Measurements from ENCODE around the gene CDHR5. TPM values are rescaled to one million over a fixed set of nuclear protein-coding genes. Genes with fewer than 3 reads are reported as not detected.

CDHR5 gene
- total and polyA plus RNA-seq, 10 donors, result 0.02 to 0.16 (median 0.03) TPM; not detected in 7

- no peak overlapping the region for H3K4me3 ChIP-seq
- no peak for TF ChIP-seq CTCF (IDR thresholded peaks at IDR 0.05 in 8 of 11, conservative IDR thresholded peaks at IDR 0.05 in 3 of 11)
- TF ChIP-seq POLR2A (IDR thresholded peaks at IDR 0.05), result no peak
- peak in 1 of 3 donors; percentile 30 for TF ChIP-seq POLR2AphosphoS5 (IDR thresholded peaks at IDR 0.05)
- peaks cover 0 to 71% (median 14%) of the 10 kb centered on the region in 6 donors for H3K36me3 ChIP-seq
- peaks cover 0 to 18% (median 12%) of the 10 kb centered on the region in 7 donors for H3K27me3 ChIP-seq (replicated peaks in 1 of 7)
- WGBS, 5 donors, result 89 to 95% (median 94%) methylated on average over 34 to 50 of the region's 50 CpGs
- intact Hi-C loops (cut with DNase I; ENCODE audit: low total_unique reads), result no loop called here
- no peak for DNase-seq
- no peak overlapping the region for H3K27ac ChIP-seq
- H3K9me3 ChIP-seq, result no peaks in the 10 kb centered on the region
- H3K4me1 ChIP-seq, result peaks cover 0 to 32% (median 18%) of the 10 kb centered on the region in 6 donors
Measured at GRCh38 chr11:643849-644738, 19.3 kb upstream of the CDHR5 start.

GRCh38 chr11:643366-643765, 18.6 kb upstream of the CDHR5 start:
- Histone ChIP-seq H3K9me3 (no peaks in the 10 kb centered on the region), H3K27ac (no peak overlapping the region), H3K4me1 (peaks cover 2 to 40% (median 25%) of the 10 kb centered on the region in 6 donors), H3K36me3 (peaks cover 0 to 63% (median 14%) of the 10 kb centered on the region in 6 donors), H3K4me3 (no peak overlapping the region), H3K27me3 (replicated peaks in 1 of 7) (peaks cover 0 to 26% (median 20%) of the 10 kb centered on the region in 7 donors)
- intact Hi-C loops (cut with DNase I; ENCODE audit: low total_unique reads), result no loop called here
- TF ChIP-seq POLR2AphosphoS5 (IDR thresholded peaks at IDR 0.05) (no peak), POLR2A (IDR thresholded peaks at IDR 0.05) (no peak), CTCF (IDR thresholded peaks at IDR 0.05 in 8 of 11, conservative IDR thresholded peaks at IDR 0.05 in 3 of 11) (no peak)
- WGBS, 5 donors, result 86 to 96% (median 92%) methylated on average over 8 to 9 of the region's 9 CpGs
- DNase-seq, result no peak

- Histone ChIP-seq H3K4me1 (peaks cover 10 to 54% (median 37%) of the 10 kb centered on the region in 6 donors), H3K36me3 (peaks cover 0 to 48% (median 14%) of the 10 kb centered on the region in 6 donors), H3K27me3 (replicated peaks in 1 of 7) (peaks cover 0 to 40% (median 35%) of the 10 kb centered on the region in 7 donors), H3K27ac (peak overlapping the region in 2 of 8 donors; percentile 48 to 57), H3K4me3 (no peak overlapping the region), H3K9me3 (no peaks in the 10 kb centered on the region)
- DNase-seq, result no peak
- TF ChIP-seq CTCF (IDR thresholded peaks at IDR 0.05 in 8 of 11, conservative IDR thresholded peaks at IDR 0.05 in 3 of 11) (no peak), POLR2A (IDR thresholded peaks at IDR 0.05) (no peak), POLR2AphosphoS5 (IDR thresholded peaks at IDR 0.05) (peak in 1 of 3 donors; percentile 23)
- 92 to 96% (median 95%) methylated on average over 19 of the region's 19 CpGs for WGBS, 5 donors
- intact Hi-C loops (cut with DNase I; ENCODE audit: low total_unique reads), result no loop called here
Measured at GRCh38 chr11:641806-642370, 17.1 kb upstream of the CDHR5 start.
